ENCODE measurements around the gene STARD9. TPM values are rescaled to one million over a fixed set of nuclear protein-coding genes. Genes with fewer than 3 reads are reported as not detected.
A peak's percentile ranks its signal among the peaks of the same experiment; 100 is the strongest.

Gene STARD9
- total RNA-seq (7.2 TPM), polyA plus RNA-seq (ENCODE audit: insufficient read depth, low read depth, low replicate concordance) (1.1 TPM)
- long read RNA-seq, donor 1, partial matches to known transcripts = 5 of 5 reads
- long read RNA-seq, donor 1, other reads (novel, unspliced or antisense) = 0 of 5 reads
- long read RNA-seq, donor 2 = 0 reads
- long read RNA-seq, donor 3 = 0 reads
- long read RNA-seq, donor 4 = 0 reads
- long read RNA-seq, donor 5 = 0 reads
- long read RNA-seq, donor 6 = 0 reads
- long read RNA-seq, donor 7, partial matches to known transcripts = 1 of 3 reads
- long read RNA-seq, donor 7, other reads (novel, unspliced or antisense) = 2 of 3 reads
- long read RNA-seq, donor 8 = 0 reads
- long read RNA-seq, donor 9 = 0 reads
- long read RNA-seq, donor 10 = 0 reads

DNA sequence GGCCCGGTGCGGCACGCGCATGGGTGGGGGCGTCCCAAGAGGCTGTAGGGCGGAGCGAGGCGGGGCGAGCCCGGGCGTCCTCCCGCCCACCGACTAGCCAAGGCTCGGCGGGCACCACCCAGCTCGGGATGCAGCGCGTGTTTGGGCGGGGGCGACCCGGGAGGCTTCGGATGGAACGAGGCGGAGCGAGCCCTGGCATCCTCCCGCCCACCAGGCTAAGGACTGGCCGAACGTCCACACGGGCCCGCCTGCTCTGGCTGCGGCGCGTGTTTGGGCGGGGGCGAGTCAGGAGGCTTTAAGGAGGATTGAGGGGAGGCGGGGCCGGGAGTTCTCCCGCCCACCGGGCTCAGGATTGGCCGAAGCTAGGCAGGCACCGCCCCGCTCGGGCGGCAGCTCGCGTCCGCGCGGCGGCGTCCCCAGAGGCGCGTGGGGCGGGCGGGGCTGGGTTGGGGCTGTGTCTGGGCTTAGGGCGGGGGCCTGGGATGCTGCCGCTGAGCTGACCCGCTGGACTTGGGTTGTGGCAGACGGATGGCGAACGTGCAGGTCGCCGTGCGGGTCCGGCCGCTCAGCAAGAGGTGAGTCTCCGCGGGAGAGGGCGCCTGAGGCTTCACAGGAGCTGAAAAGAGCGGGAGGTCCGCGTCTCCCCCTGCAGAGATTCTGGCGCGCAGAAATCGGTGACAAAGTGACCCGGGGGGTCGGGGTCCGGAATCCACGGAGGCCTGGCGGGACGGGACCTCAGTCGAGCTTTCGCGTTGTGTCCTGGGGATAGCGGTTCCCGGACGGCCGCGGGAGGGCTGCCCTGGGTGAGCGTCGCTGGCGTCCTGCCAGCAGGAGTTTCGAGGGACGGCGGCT, at the start of gene STARD9:
TSS of gene STARD9 (plus strand) at position 419 of the 852 bp plus-strand sequence. CDS start at position 529, 110 bp downstream.
- Histone ChIP-seq H3K9me3 (ENCODE audit: control insufficient read depth in 2 of 3, insufficient read depth in 1 of 3, low read length in 3 of 3) (no peaks in the 10 kb centered on the region), H3K27me3 (ENCODE audit: control insufficient read depth, insufficient read depth, low read length) (no peaks in the 10 kb centered on the region), H3K4me1 (ENCODE audit: control insufficient read depth in 2 of 3, insufficient read depth in 2 of 3, low read depth in 1 of 3, low read length in 3 of 3) (peaks cover 0 to 5% (median 5%) of the 10 kb centered on the region in 3 donors), H3K27ac (ENCODE audit: low read depth in 2 of 2, low read length in 2 of 2) (peak within 1 kb of the TSS; percentile 57 to 64), H3K4me3 (ENCODE audit: low read length in 3 of 3) (peak within 1 kb of the TSS; percentile 45 to 80 (median 80)), H3K36me3 (ENCODE audit: control insufficient read depth in 2 of 3, insufficient read depth in 3 of 3, low read length in 3 of 3) (no peaks in the 10 kb centered on the region), H3K9ac (ENCODE audit: low read length in 3 of 3) (peak within 1 kb of the TSS; percentile 11 to 69 (median 55))
- intact Hi-C loops (cut with DNase I) = no loop called here
- DNase-seq (peak; percentile 99), FAIRE-seq (no peak)
- TF ChIP-seq, protein P1, sequence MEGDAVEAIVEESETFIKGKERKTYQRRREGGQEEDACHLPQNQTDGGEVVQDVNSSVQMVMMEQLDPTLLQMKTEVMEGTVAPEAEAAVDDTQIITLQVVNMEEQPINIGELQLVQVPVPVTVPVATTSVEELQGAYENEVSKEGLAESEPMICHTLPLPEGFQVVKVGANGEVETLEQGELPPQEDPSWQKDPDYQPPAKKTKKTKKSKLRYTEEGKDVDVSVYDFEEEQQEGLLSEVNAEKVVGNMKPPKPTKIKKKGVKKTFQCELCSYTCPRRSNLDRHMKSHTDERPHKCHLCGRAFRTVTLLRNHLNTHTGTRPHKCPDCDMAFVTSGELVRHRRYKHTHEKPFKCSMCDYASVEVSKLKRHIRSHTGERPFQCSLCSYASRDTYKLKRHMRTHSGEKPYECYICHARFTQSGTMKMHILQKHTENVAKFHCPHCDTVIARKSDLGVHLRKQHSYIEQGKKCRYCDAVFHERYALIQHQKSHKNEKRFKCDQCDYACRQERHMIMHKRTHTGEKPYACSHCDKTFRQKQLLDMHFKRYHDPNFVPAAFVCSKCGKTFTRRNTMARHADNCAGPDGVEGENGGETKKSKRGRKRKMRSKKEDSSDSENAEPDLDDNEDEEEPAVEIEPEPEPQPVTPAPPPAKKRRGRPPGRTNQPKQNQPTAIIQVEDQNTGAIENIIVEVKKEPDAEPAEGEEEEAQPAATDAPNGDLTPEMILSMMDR (IDR thresholded peaks at IDR 0.05; ENCODE audit: borderline replicate concordance, extremely low read depth, insufficient read depth) = no peak

DNA sequence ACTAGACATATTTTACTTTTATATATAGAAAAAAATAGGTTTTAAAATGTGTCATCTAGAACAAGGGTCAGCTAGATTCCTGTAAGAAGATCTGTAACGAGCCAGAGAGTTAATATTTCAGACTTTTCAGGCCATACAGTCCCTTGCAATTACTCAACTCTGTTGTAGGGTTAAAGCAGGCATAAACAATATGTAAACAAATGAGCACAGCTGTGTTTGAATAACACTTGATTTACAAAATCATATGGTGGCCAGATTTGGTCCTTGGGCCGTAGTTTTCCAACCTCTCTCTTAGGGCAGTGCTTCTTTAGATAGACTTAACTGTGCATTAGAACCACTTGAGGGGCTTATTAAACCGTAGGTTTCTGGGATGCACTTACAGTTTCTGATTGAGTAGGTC, 46.4 kb upstream of the STARD9 start:
- Histone ChIP-seq H3K27me3 (ENCODE audit: control insufficient read depth, insufficient read depth, low read length) (no peaks in the 10 kb centered on the region), H3K27ac (ENCODE audit: low read depth in 2 of 2, low read length in 2 of 2) (no peak overlapping the region), H3K36me3 (ENCODE audit: control insufficient read depth in 2 of 3, insufficient read depth in 3 of 3, low read length in 3 of 3) (peaks cover 0 to 19% (median 4%) of the 10 kb centered on the region in 3 donors), H3K4me1 (ENCODE audit: control insufficient read depth in 2 of 3, insufficient read depth in 2 of 3, low read depth in 1 of 3, low read length in 3 of 3) (no peaks in the 10 kb centered on the region), H3K9me3 (ENCODE audit: control insufficient read depth in 2 of 3, insufficient read depth in 1 of 3, low read length in 3 of 3) (no peaks in the 10 kb centered on the region), H3K4me3 (ENCODE audit: low read length in 3 of 3) (no peak overlapping the region), H3K9ac (ENCODE audit: low read length in 3 of 3) (no peak overlapping the region)
- FAIRE-seq = no peak
- intact Hi-C loops (cut with DNase I) = no loop called here
- TF ChIP-seq, protein P1 (IDR thresholded peaks at IDR 0.05; ENCODE audit: borderline replicate concordance, extremely low read depth, insufficient read depth) = no peak
- no peak for DNase-seq

DNA sequence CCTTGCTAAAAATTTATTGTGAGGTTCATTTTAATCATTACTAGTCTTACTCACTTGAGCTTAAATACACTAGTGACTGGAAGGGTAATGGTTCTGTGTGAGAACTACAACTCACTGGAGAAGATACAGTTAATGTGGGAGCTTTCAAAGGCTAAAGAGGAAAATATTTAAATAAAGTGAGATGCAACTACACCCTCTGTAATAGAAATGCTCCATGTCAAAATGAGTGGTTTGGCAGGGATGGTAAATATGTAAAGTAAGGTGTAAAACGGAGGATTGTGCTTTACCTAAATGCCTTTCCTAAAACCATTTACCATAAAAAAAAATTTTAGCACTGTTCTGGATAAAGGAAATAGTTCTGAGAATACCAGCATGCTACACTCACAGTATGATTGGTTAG, 42.2 kb upstream of the STARD9 start:
- TF ChIP-seq, protein P1 (IDR thresholded peaks at IDR 0.05; ENCODE audit: borderline replicate concordance, extremely low read depth, insufficient read depth) = no peak
- H3K27me3 ChIP-seq (ENCODE audit: control insufficient read depth, insufficient read depth, low read length) = no peaks in the 10 kb centered on the region
- no peaks in the 10 kb centered on the region for H3K4me1 ChIP-seq (ENCODE audit: control insufficient read depth in 2 of 3, insufficient read depth in 2 of 3, low read depth in 1 of 3, low read length in 3 of 3)
- no peak for FAIRE-seq
- no peak overlapping the region for H3K9ac ChIP-seq (ENCODE audit: low read length in 3 of 3)
- no peak overlapping the region for H3K4me3 ChIP-seq (ENCODE audit: low read length in 3 of 3)
- DNase-seq = no peak
- peaks cover 0 to 11% (median 4%) of the 10 kb centered on the region in 3 donors for H3K36me3 ChIP-seq (ENCODE audit: control insufficient read depth in 2 of 3, insufficient read depth in 3 of 3, low read length in 3 of 3)
- H3K9me3 ChIP-seq (ENCODE audit: control insufficient read depth in 2 of 3, insufficient read depth in 1 of 3, low read length in 3 of 3) = no peaks in the 10 kb centered on the region
- H3K27ac ChIP-seq (ENCODE audit: low read depth in 2 of 2, low read length in 2 of 2) = no peak overlapping the region
- intact Hi-C loops (cut with DNase I) = no loop called here
